IMR-90 (cell line): ENCODE measurements around the gene BCAS3.

Experiments used
- CEBPB ChIP-seq: IDR thresholded peaks from 2 replicates; pipeline ENCODE4 v1.6.1; 2012; ENCODE audit warnings: low read depth, low read length, improper control_type of control experiment
- FOS ChIP-seq: fragments of 150-350 bp; IDR thresholded peaks from 2 replicates; pipeline ENCODE4 v1.6.1; 2016; ENCODE audit warnings: low read depth, low read length
- MXI1 ChIP-seq: IDR thresholded peaks from 2 replicates; pipeline ENCODE4 v1.6.1; 2012; ENCODE audit warnings: low read depth, mild to moderate bottlenecking, low read length, moderate library complexity, borderline replicate concordance
- POLR2A ChIP-seq: IDR thresholded peaks from 2 replicates; pipeline ENCODE4 v1.6.1; 2012; ENCODE audit warnings: mild to moderate bottlenecking, low read depth, low read length
- RAD21 ChIP-seq: IDR thresholded peaks from 2 replicates; pipeline ENCODE4 v1.6.1; 2012; ENCODE audit warnings: low read length, improper control_type of control experiment
- RCOR1 ChIP-seq: IDR thresholded peaks from 2 replicates; pipeline ENCODE4 v1.6.1; 2012; ENCODE audit warnings: mild to moderate bottlenecking, low read length, improper control_type of control experiment; ENCODE audit not compliant: insufficient replicate concordance
- TF ChIP-seq, protein P1 (sequence below): conservative IDR thresholded peaks from 2 replicates; pipeline ENCODE4 v1.5.1; 2012; ENCODE audit warnings: mild to moderate bottlenecking, low read depth, low read length, improper control_type of control experiment
- TF ChIP-seq, protein P2 (sequence below): fragments of 150-350 bp; IDR thresholded peaks from 2 replicates; pipeline ENCODE4 v1.6.1; 2017; ENCODE audit warnings: mild to moderate bottlenecking, antibody characterized with exemption, low read length, low read depth

DNA sequence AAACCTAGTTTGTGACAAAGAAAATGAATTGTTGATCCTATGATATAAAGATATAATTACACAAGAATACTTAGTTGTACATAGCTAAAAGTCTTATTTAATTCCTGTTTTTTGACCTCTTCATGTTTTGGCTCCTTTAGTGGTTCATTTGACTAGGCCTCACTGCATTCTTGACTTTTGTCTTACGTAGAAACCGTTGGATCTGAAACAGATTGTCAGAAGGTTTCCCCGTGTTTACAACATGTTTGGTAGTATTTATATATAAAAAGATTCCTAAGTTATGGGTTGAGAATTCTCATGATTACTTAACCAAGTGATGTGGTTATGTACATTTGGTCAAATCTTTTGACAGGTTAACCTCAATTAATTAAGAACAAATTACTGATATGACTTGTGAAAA is 162.8 kb downstream of the BCAS3 start:
- TF ChIP-seq, protein P1, sequence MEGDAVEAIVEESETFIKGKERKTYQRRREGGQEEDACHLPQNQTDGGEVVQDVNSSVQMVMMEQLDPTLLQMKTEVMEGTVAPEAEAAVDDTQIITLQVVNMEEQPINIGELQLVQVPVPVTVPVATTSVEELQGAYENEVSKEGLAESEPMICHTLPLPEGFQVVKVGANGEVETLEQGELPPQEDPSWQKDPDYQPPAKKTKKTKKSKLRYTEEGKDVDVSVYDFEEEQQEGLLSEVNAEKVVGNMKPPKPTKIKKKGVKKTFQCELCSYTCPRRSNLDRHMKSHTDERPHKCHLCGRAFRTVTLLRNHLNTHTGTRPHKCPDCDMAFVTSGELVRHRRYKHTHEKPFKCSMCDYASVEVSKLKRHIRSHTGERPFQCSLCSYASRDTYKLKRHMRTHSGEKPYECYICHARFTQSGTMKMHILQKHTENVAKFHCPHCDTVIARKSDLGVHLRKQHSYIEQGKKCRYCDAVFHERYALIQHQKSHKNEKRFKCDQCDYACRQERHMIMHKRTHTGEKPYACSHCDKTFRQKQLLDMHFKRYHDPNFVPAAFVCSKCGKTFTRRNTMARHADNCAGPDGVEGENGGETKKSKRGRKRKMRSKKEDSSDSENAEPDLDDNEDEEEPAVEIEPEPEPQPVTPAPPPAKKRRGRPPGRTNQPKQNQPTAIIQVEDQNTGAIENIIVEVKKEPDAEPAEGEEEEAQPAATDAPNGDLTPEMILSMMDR, result no peak
- TF ChIP-seq MXI1, result no peak
- no peak for TF ChIP-seq POLR2A
- TF ChIP-seq RAD21, result no peak
- TF ChIP-seq, protein P2, sequence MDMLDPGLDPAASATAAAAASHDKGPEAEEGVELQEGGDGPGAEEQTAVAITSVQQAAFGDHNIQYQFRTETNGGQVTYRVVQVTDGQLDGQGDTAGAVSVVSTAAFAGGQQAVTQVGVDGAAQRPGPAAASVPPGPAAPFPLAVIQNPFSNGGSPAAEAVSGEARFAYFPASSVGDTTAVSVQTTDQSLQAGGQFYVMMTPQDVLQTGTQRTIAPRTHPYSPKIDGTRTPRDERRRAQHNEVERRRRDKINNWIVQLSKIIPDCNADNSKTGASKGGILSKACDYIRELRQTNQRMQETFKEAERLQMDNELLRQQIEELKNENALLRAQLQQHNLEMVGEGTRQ, result no peak
- no peak for TF ChIP-seq RCOR1
- TF ChIP-seq FOS, result no peak
- TF ChIP-seq CEBPB, result no peak
